ENCODE data around the gene PIEZO2. TPM values are rescaled to one million over a fixed set of nuclear protein-coding genes. Genes with fewer than 3 reads are reported as not detected.

Gene PIEZO2
- polyA plus RNA-seq, 1 donor (not counting 4 experiments of a cell fraction or from before 2014, with no cell fraction given) = not detected

GRCh38 chr18:11162462-11162861, 13.1 kb upstream of the PIEZO2 start:
- no peak for FAIRE-seq
- TF ChIP-seq CTCF (optimal IDR thresholded peaks at IDR 0.05 in 1 of 3, IDR thresholded peaks at IDR 0.05 in 1 of 3, conservative IDR thresholded peaks at IDR 0.05 in 1 of 3; ENCODE audit: extremely low read depth in 1 of 3, insufficient read depth in 2 of 3, low read length in 3 of 3) (no peak), EZH2 (IDR thresholded peaks at IDR 0.05; ENCODE audit: low read length) (no peak)
- H3K4me3 ChIP-seq (ENCODE audit: control insufficient read depth in 2 of 3, extremely low read depth in 1 of 3, insufficient read depth in 2 of 3, low read depth in 1 of 3, low read length in 3 of 3) = no peak overlapping the region

GRCh38 chr18:11160313-11160712, 10.9 kb upstream of the PIEZO2 start:
- no peak overlapping the region for H3K27ac ChIP-seq (ENCODE audit: control insufficient read depth, insufficient read depth, low read length)
- no peak overlapping the region for H3K4me2 ChIP-seq (ENCODE audit: control insufficient read depth, extremely low read depth, insufficient read depth, low read depth, low read length)
- H2AFZ ChIP-seq (ENCODE audit: control insufficient read depth, low read length) = no peak overlapping the region
- FAIRE-seq = no peak
- no peaks in the 10 kb centered on the region for H3K27me3 ChIP-seq (ENCODE audit: control insufficient read depth, extremely low read depth, insufficient read depth, low read length)
- TF ChIP-seq EZH2 (IDR thresholded peaks at IDR 0.05; ENCODE audit: low read length) (no peak), CTCF (optimal IDR thresholded peaks at IDR 0.05 in 1 of 3, IDR thresholded peaks at IDR 0.05 in 1 of 3, conservative IDR thresholded peaks at IDR 0.05 in 1 of 3; ENCODE audit: extremely low read depth in 1 of 3, insufficient read depth in 2 of 3, low read length in 3 of 3) (no peak)
- no peaks in the 10 kb centered on the region for H3K36me3 ChIP-seq (ENCODE audit: control insufficient read depth in 2 of 2, extremely low read depth in 1 of 2, insufficient read depth in 2 of 2, low read length in 2 of 2)
- H3K9me3 ChIP-seq (ENCODE audit: control insufficient read depth, low read depth, low read length) = no peaks in the 10 kb centered on the region
- no peak overlapping the region for H3K9ac ChIP-seq (ENCODE audit: control insufficient read depth, extremely low read depth, insufficient read depth, low read length)
- DNase-seq (ENCODE audit: low read depth, low spot score) = no peak
- dilution Hi-C loops (cut with MboI; ENCODE audit: extremely low pct_ligation_motif_present, low sequenced_read_pairs) = no loop called here
- no peaks in the 10 kb centered on the region for H3K4me1 ChIP-seq (ENCODE audit: control insufficient read depth, extremely low read depth, insufficient read depth, low read length)
- H3K4me3 ChIP-seq (ENCODE audit: control insufficient read depth in 2 of 3, extremely low read depth in 1 of 3, insufficient read depth in 2 of 3, low read depth in 1 of 3, low read length in 3 of 3) = no peak overlapping the region
- H3K9me1 ChIP-seq (ENCODE audit: control insufficient read depth, extremely low read depth, insufficient read depth, low read length) = no peaks in the 10 kb centered on the region
- H3K79me2 ChIP-seq (ENCODE audit: control insufficient read depth, insufficient read depth, low read length) = no peaks in the 10 kb centered on the region
- H4K20me1 ChIP-seq (ENCODE audit: control insufficient read depth, extremely low read depth, insufficient read depth, low read length) = no peaks in the 10 kb centered on the region

More at GRCh38 chr18:11162462-11162861, 13.1 kb upstream of the PIEZO2 start:
- H3K4me2 ChIP-seq (ENCODE audit: control insufficient read depth, extremely low read depth, insufficient read depth, low read depth, low read length) = no peak overlapping the region
- DNase-seq (ENCODE audit: low read depth, low spot score) = no peak
- H2AFZ ChIP-seq (ENCODE audit: control insufficient read depth, low read length) = no peak overlapping the region
- H3K9ac ChIP-seq (ENCODE audit: control insufficient read depth, extremely low read depth, insufficient read depth, low read length) = no peak overlapping the region
- no peaks in the 10 kb centered on the region for H3K36me3 ChIP-seq (ENCODE audit: control insufficient read depth in 2 of 2, extremely low read depth in 1 of 2, insufficient read depth in 2 of 2, low read length in 2 of 2)
- H3K27me3 ChIP-seq (ENCODE audit: control insufficient read depth, extremely low read depth, insufficient read depth, low read length) = no peaks in the 10 kb centered on the region
- H3K9me1 ChIP-seq (ENCODE audit: control insufficient read depth, extremely low read depth, insufficient read depth, low read length) = no peaks in the 10 kb centered on the region
- H4K20me1 ChIP-seq (ENCODE audit: control insufficient read depth, extremely low read depth, insufficient read depth, low read length) = no peaks in the 10 kb centered on the region
- dilution Hi-C loops (cut with MboI; ENCODE audit: extremely low pct_ligation_motif_present, low sequenced_read_pairs) = no loop called here
- no peak overlapping the region for H3K27ac ChIP-seq (ENCODE audit: control insufficient read depth, insufficient read depth, low read length)
- H3K79me2 ChIP-seq (ENCODE audit: control insufficient read depth, insufficient read depth, low read length) = no peaks in the 10 kb centered on the region
- no peaks in the 10 kb centered on the region for H3K9me3 ChIP-seq (ENCODE audit: control insufficient read depth, low read depth, low read length)
- no peaks in the 10 kb centered on the region for H3K4me1 ChIP-seq (ENCODE audit: control insufficient read depth, extremely low read depth, insufficient read depth, low read length)

Measured in keratinocyte (primary cell).